LoVo (cell line): ENCODE results near the gene TOPORS.

Experiments used
- DNase-seq: peaks from one replicate; pipeline ENCODE4 v3.0.0-alpha.2; 2016; ENCODE audit warnings: low spot score

The TOPORS gene

DNA sequence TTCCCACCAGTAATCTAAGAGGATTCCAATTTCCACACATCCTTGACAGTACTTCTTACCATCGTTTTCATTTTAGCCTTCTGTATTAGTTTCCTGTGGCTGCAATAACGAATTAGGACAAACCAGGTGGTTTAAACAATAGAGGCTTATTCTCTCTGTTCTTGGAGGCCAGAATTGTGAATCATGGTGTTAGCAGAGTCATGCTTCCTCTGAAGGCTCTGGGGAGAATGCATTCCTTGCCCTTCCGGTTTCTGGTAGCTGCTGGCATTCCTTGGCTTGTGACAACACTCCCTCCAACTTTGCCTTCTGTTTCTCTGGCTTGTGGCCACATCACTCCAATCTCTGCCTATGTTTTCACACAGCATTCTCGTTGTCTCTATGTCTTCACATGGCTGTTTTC is 49.9 kb downstream of the TOPORS start:
- DNase-seq = no peak

DNA sequence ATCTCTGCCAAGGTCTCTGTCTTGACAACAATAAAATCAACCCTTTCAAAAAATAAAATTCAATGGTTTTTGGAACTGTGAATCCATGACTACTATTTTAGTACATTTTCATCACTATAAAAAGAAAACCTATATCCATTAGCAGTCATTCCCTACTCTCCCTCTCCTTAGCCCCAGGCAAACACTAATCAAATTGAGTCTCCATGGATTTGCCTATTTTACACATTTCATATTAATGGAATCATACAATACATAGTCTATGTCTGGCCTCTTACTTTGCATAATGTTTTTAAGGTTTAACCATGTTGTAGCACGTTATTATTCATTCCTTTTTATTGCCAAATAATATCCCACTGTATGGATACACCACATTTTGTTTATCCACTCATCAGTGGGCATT is 50.5 kb downstream of the TOPORS start:
- no peak for DNase-seq

DNA sequence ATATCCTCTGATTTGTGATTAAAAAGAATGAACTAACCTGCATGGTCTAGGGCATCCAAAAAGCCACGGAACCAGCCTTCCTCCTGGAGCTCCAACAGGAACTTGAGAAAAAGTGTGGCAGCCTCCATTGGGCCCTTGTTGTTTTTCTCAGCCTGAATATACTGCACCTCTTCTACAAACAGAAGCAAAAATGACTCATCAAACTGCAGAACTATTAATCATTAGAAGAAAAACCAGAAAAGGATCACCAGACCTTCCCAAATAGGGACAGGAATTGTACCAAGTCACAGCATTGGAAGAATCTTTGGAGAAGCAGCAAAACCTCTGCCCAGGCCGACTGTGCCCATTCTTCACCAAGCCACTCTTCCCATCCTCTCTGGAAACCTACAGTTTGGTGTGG is 51.6 kb downstream of the TOPORS start:
- DNase-seq = no peak

DNA sequence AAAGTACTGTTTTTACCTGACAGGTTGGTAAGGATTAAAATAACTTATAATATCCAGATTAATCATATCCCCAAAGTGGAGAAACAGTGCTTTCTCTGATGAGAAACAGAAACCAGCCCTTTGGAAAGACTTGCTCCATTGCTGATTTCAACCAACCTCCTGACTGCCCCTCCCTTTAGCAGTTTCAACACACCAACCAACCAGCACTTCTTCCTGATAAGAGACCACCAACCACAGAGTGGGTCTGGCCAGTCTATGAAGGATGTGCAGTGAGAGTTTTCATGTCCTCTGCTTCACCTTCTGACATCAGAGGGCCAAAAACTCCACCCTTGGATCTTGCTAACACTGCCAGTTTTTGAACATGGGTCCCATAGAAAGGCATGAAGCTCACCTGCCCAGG is 54.5 kb downstream of the TOPORS start:
- no peak for DNase-seq

DNA sequence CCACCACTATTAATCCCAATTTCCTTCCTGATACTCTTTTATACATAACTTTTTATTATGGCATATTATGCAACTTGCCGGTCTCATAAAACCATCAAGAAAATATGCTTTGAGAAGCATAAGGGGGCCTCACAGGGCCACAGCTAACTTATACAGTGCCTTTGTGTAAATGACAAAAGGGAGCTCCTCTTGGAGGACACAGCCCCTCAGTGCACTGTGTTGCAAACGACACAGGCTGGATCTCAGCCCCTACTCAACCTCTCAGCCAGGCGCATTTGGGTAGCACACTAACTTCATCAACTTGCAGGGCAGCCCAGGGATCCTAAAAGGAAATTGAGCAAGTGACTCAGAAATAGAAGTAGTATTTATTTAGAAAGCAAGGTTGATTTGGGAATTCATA is 61.8 kb downstream of the TOPORS start:
- no peak for DNase-seq
